H9 (cell line): ENCODE results near the gene TRERF1. TPM values are rescaled to one million over a fixed set of nuclear protein-coding genes. Genes with fewer than 3 reads are reported as not detected.

Source experiments
- DNase-seq: peaks from one replicate; pipeline ENCODE4 v3.0.0-alpha.2; 2017
- H2AFZ ChIP-seq: one replicate; pipeline ENCODE4 v1.6.1; 2013; ENCODE audit warnings: mild to moderate bottlenecking, low read length, control low read depth, moderate library complexity
- H2AK5ac ChIP-seq: 2 replicates; pipeline ENCODE4 v1.6.1; 2013; ENCODE audit warnings: low read length, control low read depth, mixed read lengths; ENCODE audit not compliant: insufficient read length
- H2BK120ac ChIP-seq: one replicate; pipeline ENCODE4 v1.6.1; 2013; ENCODE audit warnings: low read depth, mild to moderate bottlenecking, low read length, control low read depth, inconsistent platforms; ENCODE audit not compliant: poor library complexity, severe bottlenecking
- H2BK12ac ChIP-seq: 2 replicates; pipeline ENCODE4 v1.6.1; 2013; ENCODE audit warnings: low read length, control low read depth, mixed read lengths, low read depth; ENCODE audit not compliant: insufficient read length
- H2BK15ac ChIP-seq: 2 replicates; pipeline ENCODE4 v1.6.1; 2013; ENCODE audit warnings: low read depth, low read length, control low read depth
- H2BK20ac ChIP-seq: one replicate; pipeline ENCODE4 v1.6.1; 2013; ENCODE audit warnings: low read depth, mild to moderate bottlenecking, low read length, control low read depth, inconsistent platforms; ENCODE audit not compliant: poor library complexity, severe bottlenecking
- H2BK5ac ChIP-seq: 2 replicates; pipeline ENCODE4 v1.6.1; 2013; ENCODE audit warnings: low read length, control low read depth, mixed read lengths; ENCODE audit not compliant: insufficient read length
- H3K14ac ChIP-seq: 2 replicates; pipeline ENCODE4 v1.6.1; 2013; ENCODE audit warnings: low read length, control low read depth; ENCODE audit not compliant: insufficient read depth
- H3K18ac ChIP-seq: 2 replicates; pipeline ENCODE4 v1.6.1; 2013; ENCODE audit warnings: low read depth, mild to moderate bottlenecking, mixed read lengths, low read length, control low read depth; ENCODE audit not compliant: insufficient read length
- H3K23ac ChIP-seq: 2 replicates; pipeline ENCODE4 v1.6.1; 2013; ENCODE audit warnings: low read length, control low read depth, mixed read lengths, low read depth; ENCODE audit not compliant: insufficient read length
- H3K23me2 ChIP-seq: 2 replicates; pipeline ENCODE4 v1.6.1; 2013; ENCODE audit warnings: low read depth, mild to moderate bottlenecking, mixed read lengths, low read length, control low read depth; ENCODE audit not compliant: insufficient read length, poor library complexity, severe bottlenecking
- H3K27ac ChIP-seq: 2 replicates; pipeline ENCODE4 v1.5.1; 2013; ENCODE audit warnings: low read length, control low read depth, mixed read lengths, low read depth; ENCODE audit not compliant: insufficient read length
- H3K27me3 ChIP-seq: 2 replicates; pipeline ENCODE4 v1.6.1; 2013; ENCODE audit warnings: low read length, control low read depth, inconsistent platforms; ENCODE audit not compliant: insufficient read depth
- H3K4ac ChIP-seq: 2 replicates; pipeline ENCODE4 v1.6.1; 2013; ENCODE audit warnings: low read depth, mild to moderate bottlenecking, control low read depth, inconsistent platforms, low read length, moderate library complexity
- H3K4me1 ChIP-seq: 2 replicates; pipeline ENCODE4 v1.6.1; 2013; ENCODE audit warnings: low read length, control low read depth, inconsistent platforms; ENCODE audit not compliant: insufficient read depth
- H3K4me2 ChIP-seq: 2 replicates; pipeline ENCODE4 v1.6.1; 2013; ENCODE audit warnings: low read length, control low read depth, mixed read lengths; ENCODE audit not compliant: insufficient read length, insufficient read depth
- H3K56ac ChIP-seq: 2 replicates; pipeline ENCODE4 v1.6.1; 2013; ENCODE audit warnings: low read depth, mild to moderate bottlenecking, mixed read lengths, low read length, control low read depth; ENCODE audit not compliant: insufficient read length
- H3K79me1 ChIP-seq: 2 replicates; pipeline ENCODE4 v1.6.1; 2013; ENCODE audit warnings: low read depth, mild to moderate bottlenecking, moderate library complexity, low read length, control low read depth, inconsistent platforms; ENCODE audit not compliant: insufficient read depth, poor library complexity, severe bottlenecking
- H3K79me2 ChIP-seq: 2 replicates; pipeline ENCODE4 v1.6.1; 2013; ENCODE audit warnings: low read length, control low read depth, inconsistent platforms; ENCODE audit not compliant: insufficient read depth
- H3K9ac ChIP-seq: 2 replicates; pipeline ENCODE4 v1.6.1; 2013; ENCODE audit warnings: low read length, control low read depth, mixed read lengths; ENCODE audit not compliant: insufficient read length; ENCODE audit errors: extremely low read depth
- H3K9me3 ChIP-seq: one replicate; pipeline ENCODE4 v1.6.1; 2013; ENCODE audit warnings: low read depth, low read length, inconsistent platforms; ENCODE audit not compliant: control insufficient read depth
- H3T11ph ChIP-seq: one replicate; pipeline ENCODE4 v1.6.1; 2013; ENCODE audit warnings: mild to moderate bottlenecking, low read length, control low read depth, inconsistent platforms
- H4K20me1 ChIP-seq: one replicate; pipeline ENCODE4 v1.6.1; 2013; ENCODE audit not compliant: control insufficient read depth, insufficient read length, insufficient read depth
- H4K5ac ChIP-seq: 2 replicates; pipeline ENCODE4 v1.6.1; 2013; ENCODE audit warnings: low read depth, mild to moderate bottlenecking, mixed read lengths, low read length, control low read depth; ENCODE audit not compliant: insufficient read length
- H4K8ac ChIP-seq: replicated peaks from 2 replicates; pipeline ENCODE4 v1.6.1; 2013; ENCODE audit warnings: low read length, control low read depth, mixed read lengths, low read depth; ENCODE audit not compliant: insufficient read length
- H4K91ac ChIP-seq: 2 replicates; pipeline ENCODE4 v1.6.1; 2013; ENCODE audit warnings: low read depth, mild to moderate bottlenecking, moderate library complexity, mixed read lengths, low read length, control low read depth; ENCODE audit not compliant: insufficient read length
- H3K27ac Mint-ChIP-seq, 3 experiments: 2 replicates in 2 of 3; 3 replicates in 1 of 3; pipeline ENCODE4 v1.8.0; 2020 to 2021; ENCODE audit warnings: mixed read lengths in 3 of 3, mild to moderate bottlenecking in 1 of 3, moderate library complexity in 1 of 3
- H3K27me3 Mint-ChIP-seq: 2 replicates; pipeline ENCODE4 v1.8.0; 2021; ENCODE audit warnings: low read depth, mild to moderate bottlenecking, moderate library complexity, mixed read lengths
- H3K36me3 Mint-ChIP-seq, 3 experiments: 2 replicates in 2 of 3; 3 replicates in 1 of 3; pipeline ENCODE4 v1.8.0; 2020 to 2021; ENCODE audit warnings: low read depth in 3 of 3, mixed read lengths in 3 of 3; ENCODE audit not compliant: insufficient read depth in 1 of 3
- H3K4me1 Mint-ChIP-seq, 2 experiments: 2 replicates each; pipeline ENCODE4 v1.8.0; 2020; ENCODE audit warnings: mixed read lengths in 2 of 2
- H3K4me3 Mint-ChIP-seq, 2 experiments: 2 replicates in 1 of 2; 3 replicates in 1 of 2; pipeline ENCODE4 v1.8.0; 2020 to 2021; ENCODE audit warnings: mild to moderate bottlenecking in 2 of 2, mixed read lengths in 2 of 2, moderate library complexity in 1 of 2
- H3K9me3 Mint-ChIP-seq, 2 experiments: 2 replicates in 1 of 2; 3 replicates in 1 of 2; pipeline ENCODE4 v1.8.0; 2020; ENCODE audit warnings: mild to moderate bottlenecking in 2 of 2, mixed read lengths in 2 of 2, moderate library complexity in 1 of 2
- CTCF ChIP-seq: fragments of 200-600 bp; sonication (generic); conservative IDR thresholded peaks from 3 replicates; pipeline ENCODE4 v1.8.0; 2021; ENCODE audit warnings: antibody characterized with exemption, mild to moderate bottlenecking
- WGBS: extraction: QIAGEN DNeasy Blood & Tissue Kit; methylation state at CpG from one replicate; pipeline ENCODE4 v1.1.7; 2013; ENCODE audit warnings: missing lambda C conversion rate, low lambda C conversion rate, mixed read lengths; ENCODE audit not compliant: insufficient read length; ENCODE audit errors: extremely low coverage; 5-methylcytosine and 5-hydroxymethylcytosine counted together
- total RNA-seq: library from RNA; stranded (reverse); gene quantifications from 2 replicates; pipeline ENCODE4 v1.2.1, GENCODE V29; 2021

The TRERF1 gene
- total RNA-seq, 1 experiment from 2014 or later: 19.7 TPM

GRCh38 chr6:42459888-42460287 lies 8.2 kb upstream of the TRERF1 start:
- no peak overlapping the region for H3K4me2 ChIP-seq
- Mint-ChIP-seq H3K4me1 (peaks cover 15 to 29% of the 10 kb centered on the region in 2 experiments), H3K36me3 (no peaks in the 10 kb centered on the region; a peak in 1 of 7 replicates), H3K4me3 (no peak overlapping the region), H3K27ac (no peak overlapping the region), H3K9me3 (peaks cover 0 to under 1% of the 10 kb centered on the region in 2 experiments; a peak in 2 of 5 replicates), H3K27me3 (peaks cover under 1% of the 10 kb centered on the region)
- H4K91ac ChIP-seq: no peak overlapping the region
- H3K56ac ChIP-seq: no peak overlapping the region
- TF ChIP-seq CTCF: no peak
- no CpG with 5 or more reads among the region's 5 CpGs for WGBS
- H3K4me1 ChIP-seq: no peaks in the 10 kb centered on the region
- H3K14ac ChIP-seq: no peak overlapping the region
- H4K8ac ChIP-seq: no peak overlapping the region
- no peaks in the 10 kb centered on the region for H3K27me3 ChIP-seq
- peak overlapping the region; percentile 49 for H3K23ac ChIP-seq
- H2BK20ac ChIP-seq: no peak overlapping the region
- H3K18ac ChIP-seq: no peak overlapping the region
- H3K27ac ChIP-seq: no peak overlapping the region
- no peak overlapping the region for H2AK5ac ChIP-seq
- H2BK120ac ChIP-seq: no peak overlapping the region
- H4K5ac ChIP-seq: no peak overlapping the region
- no peak overlapping the region for H3K4ac ChIP-seq
- no peaks in the 10 kb centered on the region for H3K9me3 ChIP-seq
- H2AFZ ChIP-seq: peak overlapping the region; percentile 56
- no peaks in the 10 kb centered on the region for H3K79me2 ChIP-seq
- H4K20me1 ChIP-seq: no peaks in the 10 kb centered on the region
- no peaks in the 10 kb centered on the region for H3K79me1 ChIP-seq
- H3K23me2 ChIP-seq: no peaks in the 10 kb centered on the region
- H2BK15ac ChIP-seq: no peak overlapping the region
- H2BK12ac ChIP-seq: no peak overlapping the region
- DNase-seq: no peak
- H3T11ph ChIP-seq: no peak overlapping the region
- no peak overlapping the region for H3K9ac ChIP-seq
- no peak overlapping the region for H2BK5ac ChIP-seq
